ENCODE measurements around the gene EHD2. TPM values are rescaled to one million over a fixed set of nuclear protein-coding genes. Genes with fewer than 3 reads are reported as not detected.

EHD2 gene
- polyA plus RNA-seq, 1 donor from 2014 or later: not detected

DNA sequence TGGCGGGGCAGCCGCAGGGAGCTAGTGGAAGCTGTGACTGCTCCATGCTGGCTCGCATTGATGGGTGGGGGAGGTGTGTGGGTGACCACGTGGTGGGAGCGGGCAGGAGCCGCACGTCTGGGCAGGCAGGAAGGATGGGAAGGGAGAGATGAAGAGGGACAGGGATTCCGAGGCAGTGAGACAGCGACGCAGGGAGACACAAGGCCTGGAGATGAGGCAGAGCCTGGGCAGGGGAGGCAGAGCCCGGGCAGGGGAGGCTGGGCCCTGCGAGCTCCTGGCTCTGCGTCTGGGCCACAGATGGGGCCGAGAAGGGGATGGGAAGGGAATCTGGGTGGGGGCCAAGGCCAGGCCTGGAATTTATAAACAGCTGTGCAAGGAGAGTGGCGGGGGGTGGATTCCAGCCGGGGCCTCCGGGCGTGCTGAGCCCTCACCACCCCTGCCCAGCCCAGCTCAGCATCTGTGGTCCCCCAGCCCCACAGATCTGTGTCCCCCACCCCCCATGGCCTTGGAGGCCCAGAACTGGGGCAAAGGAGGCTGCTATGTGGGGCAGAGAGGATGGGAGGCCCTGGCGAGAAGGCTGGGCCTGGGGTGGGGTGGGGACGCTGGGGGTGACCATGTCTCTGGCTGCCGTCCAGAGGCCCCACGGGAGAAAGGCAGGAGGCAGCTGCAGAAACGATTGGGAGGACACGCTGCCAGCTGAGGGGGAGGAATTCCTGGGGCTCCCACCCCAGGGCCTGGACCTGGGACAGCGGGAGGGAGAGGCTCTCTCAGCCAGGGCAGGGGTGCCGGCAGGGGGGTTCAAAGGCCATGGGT lies 6.0 kb downstream of the EHD2 start:
- no peak overlapping the region for H2AFZ ChIP-seq (ENCODE audit: low read depth, low read length)

GRCh38 chr19:47720669-47721422 lies 7.6 kb downstream of the EHD2 start:
- no peak overlapping the region for H3K27ac ChIP-seq (ENCODE audit: low read length)
- H3K9me2 ChIP-seq (ENCODE audit: insufficient read depth, low read length): no peaks in the 10 kb centered on the region
- no peak overlapping the region for H2AFZ ChIP-seq (ENCODE audit: low read depth, low read length)
- no peak overlapping the region for H3K9ac ChIP-seq (ENCODE audit: low read length)
- H3F3A ChIP-seq (ENCODE audit: insufficient read depth, low read length, poor library complexity, severe bottlenecking): no peaks in the 10 kb centered on the region
- no peak for TF ChIP-seq MXI1 (conservative IDR thresholded peaks at IDR 0.05; ENCODE audit: poor library complexity, severe bottlenecking)
- no peak for TF ChIP-seq TAF1 (IDR thresholded peaks at IDR 0.05; ENCODE audit: low read depth)
- TF ChIP-seq REST (IDR thresholded peaks at IDR 0.05; ENCODE audit: borderline replicate concordance): no peak
- no peak for TF ChIP-seq RAD21 (conservative IDR thresholded peaks at IDR 0.05)
- TF ChIP-seq EZH2 (IDR thresholded peaks at IDR 0.05; ENCODE audit: borderline replicate concordance, insufficient read depth, low read length, poor library complexity, severe bottlenecking): no peak
- no peak for TF ChIP-seq CTCF (IDR thresholded peaks at IDR 0.05; ENCODE audit: poor library complexity, severe bottlenecking)
- no peak for TF ChIP-seq POLR2AphosphoS5 (IDR thresholded peaks at IDR 0.05)
- no peak for TF ChIP-seq SMC3 (conservative IDR thresholded peaks at IDR 0.05; ENCODE audit: poor library complexity)
- no peak for TF ChIP-seq EP300 (conservative IDR thresholded peaks at IDR 0.05; ENCODE audit: poor library complexity, severe bottlenecking)
- H3K9me3 ChIP-seq (ENCODE audit: low read length): no peaks in the 10 kb centered on the region
- no peaks in the 10 kb centered on the region for H3K36me3 ChIP-seq (ENCODE audit: insufficient read depth, low read length)
- no peak overlapping the region for H3K4me2 ChIP-seq (ENCODE audit: low read length)
- H4K20me1 ChIP-seq (ENCODE audit: insufficient read depth): no peaks in the 10 kb centered on the region
- no peak overlapping the region for H3K4me3 ChIP-seq (ENCODE audit: low read length)
- H3K79me2 ChIP-seq (replicated peaks; ENCODE audit: insufficient read depth, low read length): no peaks in the 10 kb centered on the region
- H3K27me3 ChIP-seq (ENCODE audit: insufficient read depth, low read depth, low read length): no peaks in the 10 kb centered on the region

More for the DNA sequence above, 6.0 kb downstream of the EHD2 start:
- no peak overlapping the region for H3K4me2 ChIP-seq (ENCODE audit: low read length)
- no peaks in the 10 kb centered on the region for H3K79me2 ChIP-seq (replicated peaks; ENCODE audit: insufficient read depth, low read length)
- no peaks in the 10 kb centered on the region for H3K9me3 ChIP-seq (ENCODE audit: low read length)
- H3K27me3 ChIP-seq (ENCODE audit: insufficient read depth, low read depth, low read length): no peaks in the 10 kb centered on the region
- H3K27ac ChIP-seq (ENCODE audit: low read length): no peak overlapping the region
- no peaks in the 10 kb centered on the region for H3K36me3 ChIP-seq (ENCODE audit: insufficient read depth, low read length)
- peak overlapping the region; percentile 16 for H3K9ac ChIP-seq (ENCODE audit: low read length)
- no peaks in the 10 kb centered on the region for H4K20me1 ChIP-seq (ENCODE audit: insufficient read depth)
- H3K9me2 ChIP-seq (ENCODE audit: insufficient read depth, low read length): no peaks in the 10 kb centered on the region
- TF ChIP-seq REST (IDR thresholded peaks at IDR 0.05; ENCODE audit: borderline replicate concordance) (no peak), RAD21 (conservative IDR thresholded peaks at IDR 0.05) (no peak), POLR2AphosphoS5 (IDR thresholded peaks at IDR 0.05) (no peak), MXI1 (conservative IDR thresholded peaks at IDR 0.05; ENCODE audit: poor library complexity, severe bottlenecking) (no peak), SMC3 (conservative IDR thresholded peaks at IDR 0.05; ENCODE audit: poor library complexity) (no peak), EP300 (conservative IDR thresholded peaks at IDR 0.05; ENCODE audit: poor library complexity, severe bottlenecking) (no peak)
- H3F3A ChIP-seq (ENCODE audit: insufficient read depth, low read length, poor library complexity, severe bottlenecking): no peaks in the 10 kb centered on the region
- no peak overlapping the region for H3K4me3 ChIP-seq (ENCODE audit: low read length)

All from neural cell (in vitro differentiated cells).